ENCODE measurements around the gene NISCH. TPM values are rescaled to one million over a fixed set of nuclear protein-coding genes. Genes with fewer than 3 reads are reported as not detected.
A peak's percentile ranks its signal among the peaks of the same experiment; 100 is the strongest.

NISCH gene
- total RNA-seq: 27.6 TPM
- 62.3 TPM for polyA plus RNA-seq
- long read RNA-seq, donor 1, partial matches to known transcripts: 9 of 9 reads
- long read RNA-seq, donor 1, other reads (novel, unspliced or antisense): 0 of 9 reads
- long read RNA-seq, donor 2, full-length matches to known transcripts: 26 of 67 reads
- long read RNA-seq, donor 2, partial matches to known transcripts: 41 of 67 reads
- long read RNA-seq, donor 2, other reads (novel, unspliced or antisense): 0 of 67 reads
- long read RNA-seq, donor 3, full-length matches to known transcripts: 20 of 37 reads
- long read RNA-seq, donor 3, partial matches to known transcripts: 17 of 37 reads
- long read RNA-seq, donor 3, other reads (novel, unspliced or antisense): 0 of 37 reads
- long read RNA-seq, donor 4, partial matches to known transcripts: 11 of 15 reads
- long read RNA-seq, donor 4, other reads (novel, unspliced or antisense): 0 of 15 reads
- long read RNA-seq, donor 5, full-length matches to known transcripts: 10 of 120 reads
- long read RNA-seq, donor 5, partial matches to known transcripts: 110 of 120 reads
- long read RNA-seq, donor 5, other reads (novel, unspliced or antisense): 0 of 120 reads
- long read RNA-seq, donor 6, transcript NISCH-202 (14 exons, 2,589 nt): minor isoform, 5 of 40 reads
- long read RNA-seq, donor 6, transcript NISCH-212 (13 exons, 3,168 nt): major isoform, 6 of 40 reads
- long read RNA-seq, donor 6, partial matches to known transcripts: 26 of 40 reads
- long read RNA-seq, donor 6, other reads (novel, unspliced or antisense): 0 of 40 reads
- long read RNA-seq, donor 7, transcript NISCH-212 (13 exons, 3,168 nt): major isoform, 5 of 5 reads
- long read RNA-seq, donor 7, partial matches to known transcripts: 0 of 5 reads
- long read RNA-seq, donor 7, other reads (novel, unspliced or antisense): 0 of 5 reads
- long read RNA-seq, donor 8, full-length matches to known transcripts: 2 of 7 reads
- long read RNA-seq, donor 8, partial matches to known transcripts: 5 of 7 reads
- long read RNA-seq, donor 8, other reads (novel, unspliced or antisense): 0 of 7 reads
- long read RNA-seq, donor 9, full-length matches to known transcripts: 6 of 19 reads
- long read RNA-seq, donor 9, partial matches to known transcripts: 13 of 19 reads
- long read RNA-seq, donor 9, other reads (novel, unspliced or antisense): 0 of 19 reads
- long read RNA-seq, donor 10, partial matches to known transcripts: 5 of 13 reads
- long read RNA-seq, donor 10, other reads (novel, unspliced or antisense): 0 of 13 reads

DNA sequence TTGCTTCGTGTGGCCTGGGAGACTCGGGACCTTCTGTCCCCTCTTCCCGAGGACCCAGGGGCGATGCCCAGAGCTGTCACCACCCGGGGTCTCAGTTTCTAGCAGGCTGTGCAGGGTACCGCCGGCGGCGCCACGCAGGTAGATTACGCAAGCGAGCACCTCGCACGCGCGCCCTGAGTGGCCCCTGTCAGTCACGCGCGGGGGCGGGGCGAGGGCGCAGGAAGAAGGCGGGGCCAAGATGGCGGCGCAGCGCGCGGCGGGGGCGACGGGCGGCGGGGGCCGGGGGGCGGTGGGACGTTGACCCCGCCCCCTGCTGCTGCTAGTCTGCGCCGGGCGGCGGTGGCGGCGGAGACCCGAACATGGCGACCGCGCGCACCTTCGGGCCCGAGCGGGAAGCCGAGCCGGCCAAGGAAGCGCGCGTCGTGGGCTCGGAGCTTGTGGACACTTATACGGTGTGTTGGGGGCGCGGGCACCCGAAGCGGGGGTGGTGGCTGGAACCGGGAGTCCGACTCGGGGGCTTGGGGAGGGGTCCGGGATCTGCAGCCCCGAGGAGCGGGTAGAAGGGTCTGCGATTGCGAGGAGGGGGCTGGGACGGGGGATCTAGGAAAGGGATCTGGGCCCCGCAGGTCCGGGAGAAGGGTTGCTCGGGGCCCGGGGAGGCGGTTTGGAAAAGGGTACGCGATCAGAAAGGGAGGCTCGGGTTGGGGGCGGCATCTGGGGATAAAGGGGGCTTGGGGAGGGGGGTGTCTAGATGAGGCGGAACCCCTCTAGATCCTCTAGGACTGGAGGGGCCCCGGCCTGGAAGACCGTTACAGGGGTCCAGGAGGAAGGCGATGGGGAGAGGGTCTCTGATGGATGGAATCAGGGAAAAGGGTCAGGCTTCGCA lies at the start of gene NISCH:
TSS of gene NISCH (plus strand) at position 322 of the 886 bp plus-strand sequence. CDS start at position 360, 38 bp downstream.
- H3K4me1 ChIP-seq (ENCODE audit: control insufficient read depth in 2 of 2, insufficient read depth in 2 of 2, low read length in 2 of 2): peaks cover 17 to 31% of the 10 kb centered on the region in 2 donors
- 1% methylated on average over 86 of the region's 86 CpGs for WGBS
- H3K27ac ChIP-seq (ENCODE audit: low read depth in 1 of 2, low read length in 1 of 2): peak within 1 kb of the TSS; percentile 81 to 89
- no peaks in the 10 kb centered on the region for H3K9me3 ChIP-seq (ENCODE audit: control insufficient read depth in 2 of 2, insufficient read depth in 1 of 2, low read length in 1 of 2)
- peaks cover 14 to 24% of the 10 kb centered on the region in 2 donors for H3K36me3 ChIP-seq (ENCODE audit: control insufficient read depth in 2 of 2, insufficient read depth in 2 of 2, low read length in 1 of 2)
- H3K4me3 ChIP-seq (ENCODE audit: low read length in 2 of 2): peak within 1 kb of the TSS; percentile 86 to 98
- DNase-seq (ENCODE audit: low read depth in 6 of 9, low spot score in 9 of 9): peak; percentile 54 to 95 (median 88)
- no peaks in the 10 kb centered on the region for H3K27me3 ChIP-seq (ENCODE audit: control insufficient read depth in 2 of 2, insufficient read depth in 1 of 2, low read length in 1 of 2)

DNA sequence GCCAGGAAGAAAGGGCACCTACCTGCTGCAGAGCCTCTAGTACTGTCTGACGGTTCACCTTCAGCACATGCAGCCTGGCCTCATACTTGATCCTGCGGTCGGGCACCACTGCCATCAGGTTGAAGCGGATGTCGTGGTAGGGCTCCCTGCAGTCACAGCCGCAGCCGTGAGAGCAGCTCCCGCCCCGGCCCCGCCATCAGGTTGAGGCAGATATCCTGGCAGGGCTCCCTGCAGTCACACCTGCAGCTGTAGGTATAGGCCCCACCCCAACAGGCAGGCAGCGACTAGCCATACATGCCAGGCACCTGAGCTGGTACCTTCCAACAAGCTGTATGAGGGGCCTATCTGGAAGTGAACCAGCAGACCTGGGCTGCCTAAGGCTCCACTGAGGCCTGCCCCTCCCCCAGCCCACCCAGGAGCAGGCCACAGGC lies 49.2 kb upstream of the NISCH start:
- no peak for DNase-seq (ENCODE audit: low read depth in 6 of 9, low spot score in 9 of 9)
- Histone ChIP-seq H3K4me1 (ENCODE audit: control insufficient read depth in 2 of 2, insufficient read depth in 2 of 2, low read length in 2 of 2) (peaks cover 7 to 25% of the 10 kb centered on the region in 2 donors), H3K36me3 (ENCODE audit: control insufficient read depth in 2 of 2, insufficient read depth in 2 of 2, low read length in 1 of 2) (peaks cover 69 to 75% of the 10 kb centered on the region in 2 donors), H3K4me3 (ENCODE audit: low read length in 2 of 2) (no peak overlapping the region), H3K27me3 (ENCODE audit: control insufficient read depth in 2 of 2, insufficient read depth in 1 of 2, low read length in 1 of 2) (no peaks in the 10 kb centered on the region), H3K27ac (ENCODE audit: low read depth in 1 of 2, low read length in 1 of 2) (peak overlapping the region in 1 of 2 donors; percentile 15), H3K9me3 (ENCODE audit: control insufficient read depth in 2 of 2, insufficient read depth in 1 of 2, low read length in 1 of 2) (no peaks in the 10 kb centered on the region)
- WGBS: 94% methylated on average over 11 of the region's 11 CpGs

DNA sequence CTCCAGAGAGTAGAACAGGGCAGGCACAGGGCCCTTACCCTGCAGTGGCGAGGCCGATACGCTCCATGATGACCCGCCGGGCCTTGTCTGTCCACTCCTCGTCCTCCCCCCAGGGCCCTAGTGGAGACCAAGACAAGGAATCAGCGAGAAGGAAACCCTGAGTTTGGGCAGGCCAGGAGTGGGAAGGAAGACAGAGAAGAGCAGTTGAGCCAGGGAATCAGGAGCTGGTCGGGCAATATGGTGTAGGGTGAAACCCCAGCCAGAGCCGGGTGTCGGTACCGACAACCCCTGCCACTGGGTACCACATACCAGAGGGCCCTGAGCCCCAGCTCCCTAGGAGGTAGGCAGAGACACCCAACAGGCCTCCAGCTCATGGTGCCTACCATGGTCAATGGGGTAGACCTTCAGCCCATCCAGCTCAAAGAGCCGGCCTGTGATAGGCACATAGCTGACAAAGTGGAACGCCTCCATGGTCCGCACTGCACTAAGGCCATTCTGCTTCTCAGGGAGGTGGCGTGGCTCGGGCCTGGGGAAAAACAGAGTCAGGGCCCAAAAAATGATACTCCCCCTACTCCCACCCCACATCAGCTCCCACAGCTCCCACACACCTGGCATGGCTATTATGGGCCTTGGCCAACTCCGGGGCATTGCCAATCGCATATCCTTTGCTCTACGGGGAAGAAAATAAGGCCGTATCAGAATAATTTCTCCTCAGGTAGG lies 48.5 kb upstream of the NISCH start:
- no peaks in the 10 kb centered on the region for H3K9me3 ChIP-seq (ENCODE audit: control insufficient read depth in 2 of 2, insufficient read depth in 1 of 2, low read length in 1 of 2)
- peaks cover 62 to 68% of the 10 kb centered on the region in 2 donors for H3K36me3 ChIP-seq (ENCODE audit: control insufficient read depth in 2 of 2, insufficient read depth in 2 of 2, low read length in 1 of 2)
- no peak overlapping the region for H3K4me3 ChIP-seq (ENCODE audit: low read length in 2 of 2)
- no peak for DNase-seq (ENCODE audit: low read depth in 6 of 9, low spot score in 9 of 9)
- peak overlapping the region in 1 of 2 donors; percentile 31 for H3K27ac ChIP-seq (ENCODE audit: low read depth in 1 of 2, low read length in 1 of 2)
- no peaks in the 10 kb centered on the region for H3K27me3 ChIP-seq (ENCODE audit: control insufficient read depth in 2 of 2, insufficient read depth in 1 of 2, low read length in 1 of 2)
- H3K4me1 ChIP-seq (ENCODE audit: control insufficient read depth in 2 of 2, insufficient read depth in 2 of 2, low read length in 2 of 2): peaks cover 10 to 33% of the 10 kb centered on the region in 2 donors
- 98% methylated on average over 20 of the region's 20 CpGs for WGBS

- no peak overlapping the region for H3K4me3 ChIP-seq (ENCODE audit: low read length in 2 of 2)
- no peak overlapping the region for H3K27ac ChIP-seq (ENCODE audit: low read depth in 1 of 2, low read length in 1 of 2)
- DNase-seq (ENCODE audit: low read depth in 6 of 9, low spot score in 9 of 9): no peak
- 97% methylated on average over 3 of the region's 3 CpGs for WGBS
- H3K36me3 ChIP-seq (ENCODE audit: control insufficient read depth in 2 of 2, insufficient read depth in 2 of 2, low read length in 1 of 2): peaks cover 54 to 60% of the 10 kb centered on the region in 2 donors
- no peaks in the 10 kb centered on the region for H3K9me3 ChIP-seq (ENCODE audit: control insufficient read depth in 2 of 2, insufficient read depth in 1 of 2, low read length in 1 of 2)
- H3K27me3 ChIP-seq (ENCODE audit: control insufficient read depth in 2 of 2, insufficient read depth in 1 of 2, low read length in 1 of 2): no peaks in the 10 kb centered on the region
- peaks cover 18 to 38% of the 10 kb centered on the region in 2 donors for H3K4me1 ChIP-seq (ENCODE audit: control insufficient read depth in 2 of 2, insufficient read depth in 2 of 2, low read length in 2 of 2)
These were observed 47.6 kb upstream of the NISCH start for GRCh38 chr3:52407779-52408178.

DNA sequence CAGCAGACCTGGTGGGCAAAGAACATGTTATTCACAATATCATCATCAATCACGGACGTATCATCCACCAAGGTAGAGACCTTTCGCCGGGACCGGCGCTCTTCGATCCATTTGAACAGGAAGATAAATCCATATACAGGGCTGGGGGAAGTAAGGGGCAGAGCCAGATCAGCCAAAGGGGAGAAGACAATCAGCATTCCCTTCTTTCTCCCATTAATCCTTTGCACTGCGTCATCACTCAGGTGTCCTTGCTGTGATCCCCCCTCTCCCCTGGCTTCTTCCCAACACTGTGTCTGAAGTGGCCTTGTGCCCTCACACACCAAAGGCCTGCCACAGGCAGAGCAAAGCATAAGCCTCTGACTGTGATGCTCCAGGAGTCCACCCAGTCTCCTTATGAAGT lies 46.9 kb upstream of the NISCH start:
- Histone ChIP-seq H3K27me3 (ENCODE audit: control insufficient read depth in 2 of 2, insufficient read depth in 1 of 2, low read length in 1 of 2) (no peaks in the 10 kb centered on the region), H3K4me1 (ENCODE audit: control insufficient read depth in 2 of 2, insufficient read depth in 2 of 2, low read length in 2 of 2) (peaks cover 18 to 38% of the 10 kb centered on the region in 2 donors), H3K36me3 (ENCODE audit: control insufficient read depth in 2 of 2, insufficient read depth in 2 of 2, low read length in 1 of 2) (peaks cover 47 to 58% of the 10 kb centered on the region in 2 donors), H3K4me3 (ENCODE audit: low read length in 2 of 2) (no peak overlapping the region), H3K9me3 (ENCODE audit: control insufficient read depth in 2 of 2, insufficient read depth in 1 of 2, low read length in 1 of 2) (no peaks in the 10 kb centered on the region), H3K27ac (ENCODE audit: low read depth in 1 of 2, low read length in 1 of 2) (no peak overlapping the region)
- WGBS: 98% methylated on average over 8 of the region's 8 CpGs
- DNase-seq (ENCODE audit: low read depth in 6 of 9, low spot score in 9 of 9): no peak

GRCh38 chr3:52415800-52416199 lies 39.6 kb upstream of the NISCH start:
- H3K9me3 ChIP-seq (ENCODE audit: control insufficient read depth in 2 of 2, insufficient read depth in 1 of 2, low read length in 1 of 2): no peaks in the 10 kb centered on the region
- no peaks in the 10 kb centered on the region for H3K27me3 ChIP-seq (ENCODE audit: control insufficient read depth in 2 of 2, insufficient read depth in 1 of 2, low read length in 1 of 2)
- peaks cover 12 to 17% of the 10 kb centered on the region in 2 donors for H3K4me1 ChIP-seq (ENCODE audit: control insufficient read depth in 2 of 2, insufficient read depth in 2 of 2, low read length in 2 of 2)
- no peak for DNase-seq (ENCODE audit: low read depth in 6 of 9, low spot score in 9 of 9)
- H3K36me3 ChIP-seq (ENCODE audit: control insufficient read depth in 2 of 2, insufficient read depth in 2 of 2, low read length in 1 of 2): peaks cover 0 to 15% of the 10 kb centered on the region in 2 donors
- H3K27ac ChIP-seq (ENCODE audit: low read depth in 1 of 2, low read length in 1 of 2): no peak overlapping the region
- 99% methylated on average over 3 of the region's 3 CpGs for WGBS
- H3K4me3 ChIP-seq (ENCODE audit: low read length in 2 of 2): no peak overlapping the region

DNA sequence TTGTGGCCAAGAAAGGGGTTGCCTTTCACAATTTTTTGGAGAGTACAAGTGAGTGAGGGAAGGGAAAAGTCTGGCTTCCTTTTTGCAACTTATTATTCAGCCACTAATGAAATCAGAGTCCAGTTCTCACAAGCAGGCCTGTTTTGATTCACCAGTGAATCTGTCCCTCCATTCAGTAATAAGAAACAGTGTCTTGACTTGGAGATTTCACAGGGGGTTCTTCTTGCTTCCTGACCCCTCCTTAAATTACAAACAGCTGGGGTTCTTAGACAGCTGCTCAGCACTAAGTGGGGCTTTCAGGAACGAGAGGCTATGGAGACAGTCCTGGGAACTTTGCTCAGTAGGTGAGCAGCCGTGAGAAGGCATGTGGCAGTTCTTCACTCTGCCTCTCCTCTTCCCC lies 35.0 kb upstream of the NISCH start:
- H3K4me1 ChIP-seq (ENCODE audit: control insufficient read depth in 2 of 2, insufficient read depth in 2 of 2, low read length in 2 of 2): peaks cover 0 to 12% of the 10 kb centered on the region in 2 donors
- WGBS: over 99% methylated on average over 2 of the region's 2 CpGs
- H3K27me3 ChIP-seq (ENCODE audit: control insufficient read depth in 2 of 2, insufficient read depth in 1 of 2, low read length in 1 of 2): no peaks in the 10 kb centered on the region
- H3K4me3 ChIP-seq (ENCODE audit: low read length in 2 of 2): no peak overlapping the region
- H3K27ac ChIP-seq (ENCODE audit: low read depth in 1 of 2, low read length in 1 of 2): no peak overlapping the region
- no peak for DNase-seq (ENCODE audit: low read depth in 6 of 9, low spot score in 9 of 9)
- H3K9me3 ChIP-seq (ENCODE audit: control insufficient read depth in 2 of 2, insufficient read depth in 1 of 2, low read length in 1 of 2): no peaks in the 10 kb centered on the region
- H3K36me3 ChIP-seq (ENCODE audit: control insufficient read depth in 2 of 2, insufficient read depth in 2 of 2, low read length in 1 of 2): peaks cover 0 to 3% of the 10 kb centered on the region in 2 donors

Measured in thymus (tissue), 14 donors.